Neural cell (in vitro differentiated cells): ENCODE results near the gene ARHGEF17.

Experiments
- CTCF ChIP-seq: fragments of 450-650 bp; IDR thresholded peaks from 2 replicates; pipeline ENCODE4 v1.5.1; 2014; ENCODE audit warnings: antibody characterized with exemption, mild to moderate bottlenecking, moderate library complexity; ENCODE audit not compliant: poor library complexity, severe bottlenecking
- EP300 ChIP-seq: fragments of 450-650 bp; conservative IDR thresholded peaks from 2 replicates; pipeline ENCODE4 v1.6.1; 2014; ENCODE audit warnings: antibody characterized with exemption, mild to moderate bottlenecking, moderate library complexity; ENCODE audit not compliant: poor library complexity, severe bottlenecking
- EZH2 ChIP-seq: fragments of 200-600, 300-800 bp; shearing (Covaris generic), sonication (generic); IDR thresholded peaks from 2 replicates; pipeline ENCODE4 v1.6.1; 2014; ENCODE audit warnings: antibody characterized with exemption, low read length, borderline replicate concordance, mild to moderate bottlenecking; ENCODE audit not compliant: insufficient read depth, poor library complexity, severe bottlenecking
- POLR2AphosphoS5 ChIP-seq: IDR thresholded peaks from 2 replicates; pipeline ENCODE4 v1.6.1; 2012
- RAD21 ChIP-seq: fragments of 450-650 bp; conservative IDR thresholded peaks from 2 replicates; pipeline ENCODE4 v1.6.1; 2014; ENCODE audit warnings: antibody characterized with exemption, mild to moderate bottlenecking, moderate library complexity
- REST ChIP-seq: IDR thresholded peaks from 2 replicates; pipeline ENCODE4 v1.6.1; 2012; ENCODE audit warnings: borderline replicate concordance
- SMC3 ChIP-seq: fragments of 450-650 bp; conservative IDR thresholded peaks from 2 replicates; pipeline ENCODE4 v1.6.1; 2014; ENCODE audit warnings: antibody characterized with exemption, mild to moderate bottlenecking, moderate library complexity; ENCODE audit not compliant: poor library complexity
- TAF1 ChIP-seq: IDR thresholded peaks from 2 replicates; pipeline ENCODE4 v1.6.1; 2012; ENCODE audit warnings: low read depth

- TF ChIP-seq REST (no peak), EP300 (no peak), CTCF (no peak), EZH2 (no peak), POLR2AphosphoS5 (no peak), RAD21 (no peak), TAF1 (no peak), SMC3 (no peak)
These were observed 16.6 kb downstream of the ARHGEF17 start for GRCh38 chr11:73324665-73325035.
